Coronary artery (tissue), 2 donors: Measurements from ENCODE around the gene CDKN1A.
A peak's percentile ranks its signal among the peaks of the same experiment; 100 is the strongest.

Experiments used
- DNase-seq: peaks from one replicate; pipeline ENCODE4 v3.0.0-alpha.2; 2017; ENCODE audit warnings: low spot score
- H3K27ac ChIP-seq, 2 donors: fragments of 200-600 bp; sonication (generic); one replicate each; pipeline ENCODE4 v1.5.1; 2016 to 2019
- H3K4me3 ChIP-seq: fragments of 200-600 bp; sonication (generic); 2 replicates; pipeline ENCODE4 v1.5.1; 2016; ENCODE audit warnings: mild to moderate bottlenecking, moderate library complexity
- CTCF ChIP-seq: fragments of 200-600 bp; sonication (generic); IDR thresholded peaks from one replicate; pipeline ENCODE4 v1.5.1; 2019; ENCODE audit warnings: antibody characterized with exemption

CDKN1A gene

GRCh38 chr6:36735110-36736071 lies 56.9 kb downstream of the CDKN1A start:
- DNase-seq, result peak; percentile 93
- no peak for TF ChIP-seq CTCF
- H3K4me3 ChIP-seq, result peak overlapping the region; percentile 63
- peak overlapping the region; percentile 88 to 89 for H3K27ac ChIP-seq
